ENCODE measurements around the gene FRMPD4.

FRMPD4 gene

GRCh38 chrX:12378253-12378652 lies 240.0 kb downstream of the FRMPD4 start:
- CTCF ChIA-PET = no interaction called here
- TF ChIP-seq CTCF (IDR thresholded peaks at IDR 0.05; ENCODE audit: control extremely low read depth, extremely low read depth, low read depth, missing control alignments) = no peak
- POLR2A ChIA-PET = no interaction called here
- no peak for DNase-seq (ENCODE audit: extremely low spot score)

GRCh38 chrX:12378706-12379105 lies 240.4 kb downstream of the FRMPD4 start:
- no peak for DNase-seq (ENCODE audit: extremely low spot score)
- POLR2A ChIA-PET = no interaction called here

GRCh38 chrX:12379671-12380070 lies 241.4 kb downstream of the FRMPD4 start:
- CTCF ChIA-PET = no interaction called here
- POLR2A ChIA-PET = no interaction called here
- TF ChIP-seq CTCF (IDR thresholded peaks at IDR 0.05; ENCODE audit: control extremely low read depth, extremely low read depth, low read depth, missing control alignments) = no peak
- DNase-seq (ENCODE audit: extremely low spot score) = no peak

More at GRCh38 chrX:12378706-12379105, 240.4 kb downstream of the FRMPD4 start:
- TF ChIP-seq CTCF (IDR thresholded peaks at IDR 0.05; ENCODE audit: control extremely low read depth, extremely low read depth, low read depth, missing control alignments) = no peak
- CTCF ChIA-PET = no interaction called here

GRCh38 chrX:12383196-12383595 lies 244.9 kb downstream of the FRMPD4 start:
- ChIA-PET CTCF (no interaction called here), POLR2A (no interaction called here)
- no peak for TF ChIP-seq CTCF (IDR thresholded peaks at IDR 0.05; ENCODE audit: control extremely low read depth, extremely low read depth, low read depth, missing control alignments)
- no peak for DNase-seq (ENCODE audit: extremely low spot score)

GRCh38 chrX:12390301-12390700 lies 252.0 kb downstream of the FRMPD4 start:
- DNase-seq (ENCODE audit: extremely low spot score) = no peak
- CTCF ChIA-PET = no interaction called here
- TF ChIP-seq CTCF (IDR thresholded peaks at IDR 0.05; ENCODE audit: control extremely low read depth, extremely low read depth, low read depth, missing control alignments) = no peak
- POLR2A ChIA-PET = no interaction called here

- TF ChIP-seq CTCF (IDR thresholded peaks at IDR 0.05; ENCODE audit: control extremely low read depth, extremely low read depth, low read depth, missing control alignments) = no peak
- no peak for DNase-seq (ENCODE audit: extremely low spot score)
- CTCF ChIA-PET = no interaction called here
- POLR2A ChIA-PET = no interaction called here
Observed at GRCh38 chrX:12396584-12396983, 258.3 kb downstream of the FRMPD4 start.

GRCh38 chrX:12400218-12400617 lies 261.9 kb downstream of the FRMPD4 start:
- ChIA-PET CTCF (no interaction called here), POLR2A (no interaction called here)
- TF ChIP-seq CTCF (IDR thresholded peaks at IDR 0.05; ENCODE audit: control extremely low read depth, extremely low read depth, low read depth, missing control alignments) = no peak
- DNase-seq (ENCODE audit: extremely low spot score) = no peak

Measured in GM10248 (cell line).